ENCODE data around the gene LRRC36. TPM values are rescaled to one million over a fixed set of nuclear protein-coding genes. Genes with fewer than 3 reads are reported as not detected.

The LRRC36 gene
- total RNA-seq, 3 donors from 2014 or later (not counting 1 experiment from before 2014, with no cell fraction given): not detected

DNA sequence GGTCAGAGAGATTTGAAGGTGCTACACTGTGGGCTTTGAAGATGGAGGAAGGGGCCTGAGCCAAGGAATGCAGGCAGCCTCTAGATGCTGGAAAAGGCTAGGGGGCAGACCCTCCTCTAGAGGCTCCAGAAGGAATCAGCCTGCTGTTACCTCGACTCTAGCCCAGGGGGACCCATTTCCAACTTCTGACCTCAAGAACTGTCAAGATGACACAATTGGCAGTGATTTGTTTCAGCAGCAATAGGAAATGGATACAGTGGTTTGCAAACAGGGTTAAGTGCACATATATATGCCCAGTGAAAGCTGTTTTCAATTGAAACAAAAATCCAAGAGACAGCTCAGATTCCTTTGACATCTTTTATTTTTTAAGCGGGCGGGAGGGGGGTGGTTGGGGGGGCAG lies 93.3 kb downstream of the LRRC36 start:
- peaks cover 2% of the 10 kb centered on the region for H3K27me3 ChIP-seq (ENCODE audit: control insufficient read depth, insufficient read depth, low read length)
- Mint-ChIP-seq H3K4me1 (peaks cover 6 to 11% of the 10 kb centered on the region in 2 donors), H3K4me3 (no peak overlapping the region), H3K27ac (no peak overlapping the region), H3K27me3 (ENCODE audit: low read depth in 2 of 2) (peaks cover 18 to 31% of the 10 kb centered on the region in 2 donors), H3K36me3 (no peaks in the 10 kb centered on the region), H3K9me3 (no peaks in the 10 kb centered on the region)
- TF ChIP-seq, protein P1, sequence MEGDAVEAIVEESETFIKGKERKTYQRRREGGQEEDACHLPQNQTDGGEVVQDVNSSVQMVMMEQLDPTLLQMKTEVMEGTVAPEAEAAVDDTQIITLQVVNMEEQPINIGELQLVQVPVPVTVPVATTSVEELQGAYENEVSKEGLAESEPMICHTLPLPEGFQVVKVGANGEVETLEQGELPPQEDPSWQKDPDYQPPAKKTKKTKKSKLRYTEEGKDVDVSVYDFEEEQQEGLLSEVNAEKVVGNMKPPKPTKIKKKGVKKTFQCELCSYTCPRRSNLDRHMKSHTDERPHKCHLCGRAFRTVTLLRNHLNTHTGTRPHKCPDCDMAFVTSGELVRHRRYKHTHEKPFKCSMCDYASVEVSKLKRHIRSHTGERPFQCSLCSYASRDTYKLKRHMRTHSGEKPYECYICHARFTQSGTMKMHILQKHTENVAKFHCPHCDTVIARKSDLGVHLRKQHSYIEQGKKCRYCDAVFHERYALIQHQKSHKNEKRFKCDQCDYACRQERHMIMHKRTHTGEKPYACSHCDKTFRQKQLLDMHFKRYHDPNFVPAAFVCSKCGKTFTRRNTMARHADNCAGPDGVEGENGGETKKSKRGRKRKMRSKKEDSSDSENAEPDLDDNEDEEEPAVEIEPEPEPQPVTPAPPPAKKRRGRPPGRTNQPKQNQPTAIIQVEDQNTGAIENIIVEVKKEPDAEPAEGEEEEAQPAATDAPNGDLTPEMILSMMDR (IDR thresholded peaks at IDR 0.05): no peak
- H3K4me1 ChIP-seq (ENCODE audit: control insufficient read depth, insufficient read depth, low read length): peaks cover 8% of the 10 kb centered on the region
- no peak for DNase-seq
- H3K27ac ChIP-seq (ENCODE audit: low read length): no peak overlapping the region
- 67% methylated on average over 1 of the region's 3 CpGs for WGBS (ENCODE audit: insufficient coverage)
- intact Hi-C loops (cut with micrococcal nuclease): no loop called here
- no peaks in the 10 kb centered on the region for H3K9me3 ChIP-seq (ENCODE audit: control insufficient read depth, insufficient read depth, low read length)
- ATAC-seq: no peak
- no peaks in the 10 kb centered on the region for H3K36me3 ChIP-seq (ENCODE audit: control insufficient read depth, insufficient read depth, low read length)
- H3K4me3 ChIP-seq (ENCODE audit: low read length): no peak overlapping the region

DNA sequence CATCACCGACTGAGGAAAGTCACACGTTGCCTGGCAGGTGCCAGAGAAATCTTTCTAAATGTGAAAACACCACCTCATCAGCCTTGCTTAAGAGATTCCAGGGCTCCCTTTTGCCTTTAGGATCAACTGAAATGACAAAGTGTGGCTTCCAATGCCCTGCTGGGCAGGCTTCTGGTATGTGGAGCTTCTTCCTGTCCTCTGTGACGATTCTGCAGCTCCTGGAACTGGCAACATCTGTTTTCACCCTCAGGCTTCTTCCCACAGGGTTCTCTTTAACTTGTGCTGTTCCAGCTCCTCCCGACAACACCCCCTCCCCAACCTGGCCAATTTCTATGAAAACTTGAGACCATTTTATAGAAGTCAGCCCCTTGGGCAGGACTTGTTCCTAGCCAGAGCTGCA lies 94.4 kb downstream of the LRRC36 start:
- no peaks in the 10 kb centered on the region for H3K9me3 Mint-ChIP-seq
- Histone ChIP-seq H3K27me3 (ENCODE audit: control insufficient read depth, insufficient read depth, low read length) (peaks cover 5% of the 10 kb centered on the region), H3K9me3 (ENCODE audit: control insufficient read depth, insufficient read depth, low read length) (no peaks in the 10 kb centered on the region), H3K36me3 (ENCODE audit: control insufficient read depth, insufficient read depth, low read length) (no peaks in the 10 kb centered on the region), H3K4me1 (ENCODE audit: control insufficient read depth, insufficient read depth, low read length) (peaks cover 4% of the 10 kb centered on the region), H3K27ac (ENCODE audit: low read length) (no peak overlapping the region), H3K4me3 (ENCODE audit: low read length) (no peak overlapping the region)
- DNase-seq: no peak
- no peaks in the 10 kb centered on the region for H3K36me3 Mint-ChIP-seq
- intact Hi-C loops (cut with micrococcal nuclease): no loop called here
- H3K27me3 Mint-ChIP-seq (ENCODE audit: low read depth in 2 of 2): peaks cover 14 to 31% of the 10 kb centered on the region in 2 donors
- H3K27ac Mint-ChIP-seq: no peak overlapping the region
- H3K4me1 Mint-ChIP-seq: peaks cover 6% of the 10 kb centered on the region in 2 donors
- WGBS (ENCODE audit: insufficient coverage): 81% methylated on average over 4 of the region's 4 CpGs
- ATAC-seq: no peak
- TF ChIP-seq, protein P1 (IDR thresholded peaks at IDR 0.05): no peak
- no peak overlapping the region for H3K4me3 Mint-ChIP-seq

DNA sequence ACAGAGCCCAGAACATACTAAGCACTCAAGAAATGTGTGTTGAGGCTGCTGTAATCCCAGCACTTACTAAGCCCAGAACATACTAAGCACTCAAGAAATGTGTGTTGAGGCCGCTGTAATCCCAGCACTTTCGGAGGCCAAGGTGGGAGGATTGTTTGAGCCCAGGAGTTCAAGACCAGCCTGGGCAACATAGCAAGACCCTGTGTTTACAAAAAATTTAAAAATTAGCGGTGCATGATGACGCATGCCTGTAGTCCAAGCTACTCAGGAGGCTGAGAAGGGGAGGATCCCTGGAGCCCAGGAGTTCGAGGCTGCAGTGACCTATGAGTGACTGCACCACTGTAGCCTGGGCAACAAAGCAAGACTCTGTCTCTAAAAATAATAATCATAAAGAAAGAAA lies 96.4 kb downstream of the LRRC36 start:
- TF ChIP-seq, protein P1 (IDR thresholded peaks at IDR 0.05): no peak
- 93% methylated on average over 5 of the region's 5 CpGs for WGBS (ENCODE audit: insufficient coverage)
- Histone ChIP-seq H3K9me3 (ENCODE audit: control insufficient read depth, insufficient read depth, low read length) (no peaks in the 10 kb centered on the region), H3K27ac (ENCODE audit: low read length) (no peak overlapping the region), H3K27me3 (ENCODE audit: control insufficient read depth, insufficient read depth, low read length) (peaks cover 5% of the 10 kb centered on the region), H3K4me3 (ENCODE audit: low read length) (no peak overlapping the region), H3K36me3 (ENCODE audit: control insufficient read depth, insufficient read depth, low read length) (no peaks in the 10 kb centered on the region), H3K4me1 (ENCODE audit: control insufficient read depth, insufficient read depth, low read length) (no peaks in the 10 kb centered on the region)
- Mint-ChIP-seq H3K36me3 (no peaks in the 10 kb centered on the region), H3K4me1 (no peaks in the 10 kb centered on the region), H3K4me3 (no peak overlapping the region), H3K9me3 (no peaks in the 10 kb centered on the region), H3K27me3 (ENCODE audit: low read depth in 2 of 2) (peaks cover 19 to 33% of the 10 kb centered on the region in 2 donors), H3K27ac (no peak overlapping the region)
- DNase-seq (no peak), ATAC-seq (no peak)
- intact Hi-C loops (cut with micrococcal nuclease): no loop called here

DNA sequence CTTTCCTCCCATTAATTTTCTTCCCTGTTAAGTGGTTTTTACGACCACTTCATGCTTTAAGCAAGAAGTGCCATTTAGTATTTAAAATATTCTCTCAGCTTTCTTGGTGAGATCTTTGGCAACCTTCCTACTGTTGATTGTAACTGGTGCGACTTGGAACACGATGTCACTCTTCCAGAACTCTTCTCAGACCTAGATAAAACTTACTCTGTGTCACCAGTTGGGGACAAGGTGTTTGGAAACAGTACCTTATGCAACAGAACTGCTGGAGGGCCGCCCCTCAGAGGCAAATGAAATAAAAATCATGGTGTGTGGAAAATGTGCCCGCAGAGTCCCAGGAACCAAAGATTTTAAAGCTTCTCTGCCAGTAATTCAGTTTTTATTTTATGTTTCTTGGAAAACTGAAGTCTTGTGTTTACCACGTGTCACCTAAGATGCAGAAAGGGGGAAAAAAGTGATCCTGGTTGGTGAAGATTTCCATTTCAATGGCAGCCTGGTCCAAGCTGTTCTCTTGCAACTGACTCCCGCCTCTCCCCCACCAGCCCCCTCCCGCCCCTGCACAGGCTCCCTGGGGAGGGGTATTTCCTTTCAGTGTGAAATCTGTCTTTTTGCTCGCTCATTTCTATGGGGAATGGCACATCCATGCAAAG lies 97.1 kb downstream of the LRRC36 start:
- 67% methylated on average over 7 of the region's 9 CpGs for WGBS (ENCODE audit: insufficient coverage)
- H3K27ac Mint-ChIP-seq: no peak overlapping the region
- H3K27me3 ChIP-seq (ENCODE audit: control insufficient read depth, insufficient read depth, low read length): peaks cover 10% of the 10 kb centered on the region

More for the DNA sequence above, 97.1 kb downstream of the LRRC36 start:
- intact Hi-C loops (cut with micrococcal nuclease): no loop called here
- Mint-ChIP-seq H3K27me3 (ENCODE audit: low read depth in 2 of 2) (peaks cover 23 to 35% of the 10 kb centered on the region in 2 donors), H3K9me3 (no peaks in the 10 kb centered on the region), H3K4me3 (no peak overlapping the region), H3K36me3 (no peaks in the 10 kb centered on the region), H3K4me1 (no peaks in the 10 kb centered on the region)
- Histone ChIP-seq H3K36me3 (ENCODE audit: control insufficient read depth, insufficient read depth, low read length) (no peaks in the 10 kb centered on the region), H3K9me3 (ENCODE audit: control insufficient read depth, insufficient read depth, low read length) (no peaks in the 10 kb centered on the region), H3K27ac (ENCODE audit: low read length) (no peak overlapping the region), H3K4me3 (ENCODE audit: low read length) (no peak overlapping the region), H3K4me1 (ENCODE audit: control insufficient read depth, insufficient read depth, low read length) (no peaks in the 10 kb centered on the region)
- no peak for DNase-seq
- TF ChIP-seq, protein P1 (IDR thresholded peaks at IDR 0.05): no peak
- no peak for ATAC-seq
